CD14-positive monocyte (primary cell): ENCODE measurements around the gene OR5B17. TPM values are rescaled to one million over a fixed set of nuclear protein-coding genes. Genes with fewer than 3 reads are reported as not detected.

Experiments
- DNase-seq, 3 donors: peaks; one replicate each; pipeline ENCODE4 v3.0.0-alpha.2; 2011 to 2022
- H2AFZ ChIP-seq: 2 replicates; pipeline ENCODE4 v1.6.0; 2012; ENCODE audit warnings: mild to moderate bottlenecking, low read depth, low read length, inconsistent platforms; ENCODE audit not compliant: insufficient read depth, poor library complexity, severe bottlenecking
- H3K27ac ChIP-seq, 2 donors: 1 replicate in 1 of 2; 2 replicates in 1 of 2; pipeline ENCODE4 v1.5.1; 2012 to 2013; ENCODE audit warnings: low read length in 2 of 2, control low read depth in 1 of 2, inconsistent platforms in 1 of 2, low read depth in 1 of 2, mild to moderate bottlenecking in 1 of 2
- H3K27me3 ChIP-seq, 2 donors: one replicate each; pipeline versions ENCODE4 v1.6.0 to v1.6.1; 2011 to 2013; ENCODE audit warnings: low read length in 2 of 2; ENCODE audit not compliant: control insufficient read depth in 2 of 2, insufficient read depth in 2 of 2
- H3K36me3 ChIP-seq, 2 donors: replicated peaks in 1 of 2; 1 replicate in 1 of 2; 2 replicates in 1 of 2; pipeline versions ENCODE4 v1.5.1 to v1.6.1; 2012 to 2013; ENCODE audit warnings: low read length in 2 of 2, control low read depth in 1 of 2, inconsistent platforms in 1 of 2, mild to moderate bottlenecking in 1 of 2; ENCODE audit not compliant: insufficient read depth in 2 of 2, control insufficient read depth in 1 of 2
- H3K4me1 ChIP-seq, 2 donors: 1 replicate in 1 of 2; 2 replicates in 1 of 2; pipeline versions ENCODE4 v1.5.1 to v1.6.1; 2012 to 2013; ENCODE audit warnings: low read length in 2 of 2, control low read depth in 1 of 2, inconsistent platforms in 1 of 2, mild to moderate bottlenecking in 1 of 2, moderate library complexity in 1 of 2; ENCODE audit not compliant: insufficient read depth in 2 of 2, control insufficient read depth in 1 of 2
- H3K4me2 ChIP-seq: replicated peaks from 2 replicates; pipeline ENCODE3; 2012; ENCODE audit warnings: low read length, moderate library complexity, mild to moderate bottlenecking; ENCODE audit not compliant: poor library complexity, severe bottlenecking; ENCODE audit errors: extremely low read depth
- H3K4me3 ChIP-seq, 3 experiments: fragments of 200-600 bp in 1 of 3; sonication (generic) in 1 of 3; replicated peaks in 1 of 3; 1 replicate in 2 of 3; 2 replicates in 1 of 3; pipeline ENCODE4 v1.5.1; 2011 to 2013; ENCODE audit warnings: low read length in 3 of 3, mild to moderate bottlenecking in 3 of 3, control low read depth in 2 of 3, low read depth in 2 of 3, inconsistent platforms in 1 of 3, moderate library complexity in 1 of 3
- H3K79me2 ChIP-seq: 2 replicates; pipeline ENCODE4 v1.6.0; 2012; ENCODE audit warnings: mild to moderate bottlenecking, control low read depth, inconsistent platforms, low read length, moderate library complexity; ENCODE audit not compliant: insufficient read depth
- H3K9ac ChIP-seq: 2 replicates; pipeline ENCODE4 v1.6.0; 2017; ENCODE audit warnings: low read length, mild to moderate bottlenecking; ENCODE audit not compliant: insufficient read depth, poor library complexity, severe bottlenecking
- H3K9me3 ChIP-seq, 2 donors: replicated peaks in 1 of 2; 1 replicate in 1 of 2; 2 replicates in 1 of 2; pipeline versions ENCODE4 v1.5.1 to v1.6.1; 2012 to 2013; ENCODE audit warnings: low read length in 2 of 2, control low read depth in 1 of 2; ENCODE audit not compliant: control insufficient read depth in 1 of 2, insufficient read depth in 1 of 2
- H4K20me1 ChIP-seq: 2 replicates; pipeline ENCODE4 v1.6.0; 2012; ENCODE audit warnings: mild to moderate bottlenecking, low read length, control low read depth, moderate library complexity; ENCODE audit not compliant: insufficient read depth
- H3K27ac Mint-ChIP-seq, 7 donors: one replicate each; pipeline ENCODE4 v1.8.0; 2020; ENCODE audit warnings: mild to moderate bottlenecking in 7 of 7, mixed read lengths in 7 of 7, moderate library complexity in 6 of 7, inconsistent platforms in 2 of 7
- H3K27me3 Mint-ChIP-seq, 3 donors: one replicate each; pipeline ENCODE4 v1.8.0; 2021 to 2022; ENCODE audit warnings: low read depth in 3 of 3, mild to moderate bottlenecking in 3 of 3, mixed read lengths in 3 of 3, moderate library complexity in 3 of 3, inconsistent platforms in 1 of 3
- H3K36me3 Mint-ChIP-seq, 2 donors: one replicate each; pipeline ENCODE4 v1.8.0; 2020; ENCODE audit warnings: mixed read lengths in 2 of 2, inconsistent platforms in 1 of 2, mild to moderate bottlenecking in 1 of 2
- H3K4me1 Mint-ChIP-seq: one replicate; pipeline ENCODE4 v1.8.0; 2020; ENCODE audit warnings: mild to moderate bottlenecking, mixed read lengths
- H3K4me3 Mint-ChIP-seq, 2 donors: one replicate each; pipeline ENCODE4 v1.8.0; 2020; ENCODE audit warnings: mild to moderate bottlenecking in 2 of 2, mixed read lengths in 2 of 2, moderate library complexity in 1 of 2
- H3K9me3 Mint-ChIP-seq, 7 donors: one replicate each; pipeline ENCODE4 v1.8.0; 2020 to 2022; ENCODE audit warnings: mixed read lengths in 7 of 7, mild to moderate bottlenecking in 6 of 7, moderate library complexity in 6 of 7, inconsistent platforms in 2 of 7
- WGBS: methylation state at CpG from one replicate; pipeline ENCODE4 v1.1.5; 2013; ENCODE audit warnings: missing lambda C conversion rate; ENCODE audit not compliant: insufficient coverage; 5-methylcytosine and 5-hydroxymethylcytosine counted together
- intact Hi-C, 2 donors: fragments of 100-400 bp; cut with micrococcal nuclease; formaldehyde crosslinking; loops; one replicate each; pipeline versions ENCODE4 v1.15.0 to v1.15.1; 2023
- polyA plus RNA-seq, 3 donors: library from polyadenylated mRNA; depleted of rRNA in 1 of 3; unstranded in 2 of 3; stranded (reverse) in 1 of 3; fragments of 300-500 nt in 2 of 3; fragments of >200 nt in 1 of 3; fragmentation: Illumina TruSeq in 2 of 3; gene quantifications; 1 replicate in 2 of 3; 2 replicates in 1 of 3; pipeline ENCODE4 v1.2.3, GENCODE V29; 2012 to 2021
- TF ChIP-seq, protein P1 (sequence below): fragments of 200-600 bp; IDR thresholded peaks from one replicate; pipeline ENCODE4 v1.8.0; 2022; ENCODE audit warnings: antibody characterized with exemption, mild to moderate bottlenecking

The OR5B17 gene
- polyA plus RNA-seq, 3 donors = not detected

- no peak overlapping the region for H3K4me3 Mint-ChIP-seq
- Histone ChIP-seq H3K27me3 (no peaks in the 10 kb centered on the region), H3K79me2 (no peaks in the 10 kb centered on the region), H4K20me1 (no peaks in the 10 kb centered on the region), H3K9ac (no peak overlapping the region), H2AFZ (no peak overlapping the region), H3K9me3 (no peaks in the 10 kb centered on the region), H3K27ac (no peak overlapping the region), H3K36me3 (no peaks in the 10 kb centered on the region), H3K4me1 (no peaks in the 10 kb centered on the region), H3K4me3 (no peak overlapping the region), H3K4me2 (no peak overlapping the region)
- no CpG with 5 or more reads among the region's 2 CpGs for WGBS
- TF ChIP-seq, protein P1, sequence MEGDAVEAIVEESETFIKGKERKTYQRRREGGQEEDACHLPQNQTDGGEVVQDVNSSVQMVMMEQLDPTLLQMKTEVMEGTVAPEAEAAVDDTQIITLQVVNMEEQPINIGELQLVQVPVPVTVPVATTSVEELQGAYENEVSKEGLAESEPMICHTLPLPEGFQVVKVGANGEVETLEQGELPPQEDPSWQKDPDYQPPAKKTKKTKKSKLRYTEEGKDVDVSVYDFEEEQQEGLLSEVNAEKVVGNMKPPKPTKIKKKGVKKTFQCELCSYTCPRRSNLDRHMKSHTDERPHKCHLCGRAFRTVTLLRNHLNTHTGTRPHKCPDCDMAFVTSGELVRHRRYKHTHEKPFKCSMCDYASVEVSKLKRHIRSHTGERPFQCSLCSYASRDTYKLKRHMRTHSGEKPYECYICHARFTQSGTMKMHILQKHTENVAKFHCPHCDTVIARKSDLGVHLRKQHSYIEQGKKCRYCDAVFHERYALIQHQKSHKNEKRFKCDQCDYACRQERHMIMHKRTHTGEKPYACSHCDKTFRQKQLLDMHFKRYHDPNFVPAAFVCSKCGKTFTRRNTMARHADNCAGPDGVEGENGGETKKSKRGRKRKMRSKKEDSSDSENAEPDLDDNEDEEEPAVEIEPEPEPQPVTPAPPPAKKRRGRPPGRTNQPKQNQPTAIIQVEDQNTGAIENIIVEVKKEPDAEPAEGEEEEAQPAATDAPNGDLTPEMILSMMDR = no peak
- no peaks in the 10 kb centered on the region for H3K4me1 Mint-ChIP-seq
- intact Hi-C loops = no loop called here
- peaks cover 0 to 2% (median 0%) of the 10 kb centered on the region in 3 donors for H3K27me3 Mint-ChIP-seq
- DNase-seq = no peak
- H3K9me3 Mint-ChIP-seq = peaks cover 0 to 7% (median under 1%) of the 10 kb centered on the region in 7 donors
- no peaks in the 10 kb centered on the region for H3K36me3 Mint-ChIP-seq
- H3K27ac Mint-ChIP-seq = no peak overlapping the region
Observed at GRCh38 chr11:58316142-58316541, 42.7 kb downstream of the OR5B17 start.

Other genes starting within 250 kb of the OR5B17 start
- not detected for gene OR9I1, start 233.5 kb downstream of the OR5B17 start, polyA plus RNA-seq
- gene OR9Q2, start 170.0 kb downstream of the OR5B17 start, polyA plus RNA-seq = not detected
- gene OR1S2, start 154.9 kb downstream of the OR5B17 start, polyA plus RNA-seq = not detected
- gene OR1S1, start 146.3 kb downstream of the OR5B17 start, polyA plus RNA-seq = not detected
- gene OR10Q1, start 130.2 kb downstream of the OR5B17 start, polyA plus RNA-seq = not detected
- gene OR10W1, start 90.8 kb downstream of the OR5B17 start, polyA plus RNA-seq = not detected
- not detected for gene OR5B3, start 47.8 kb upstream of the OR5B17 start, polyA plus RNA-seq
- not detected for gene OR5B2, start 69.1 kb upstream of the OR5B17 start, polyA plus RNA-seq
- gene OR5B12, start 83.2 kb upstream of the OR5B17 start, polyA plus RNA-seq = not detected
- under 1 TPM in 1 of 3 donors, not detected in 2; 0.12 TPM for gene OR5B21, start 149.0 kb upstream of the OR5B17 start, polyA plus RNA-seq
- gene LPXN, start 216.8 kb upstream of the OR5B17 start, polyA plus RNA-seq = 100 to 1,000 TPM in 2 of 3 donors, 10 to 100 TPM in 1; 81.3 to 133 (median 101) TPM
- 10 to 100 TPM in 1 of 3 donors, 1 to 10 TPM in 2; 8.0 to 15.8 (median 8.3) TPM for gene ZFP91, start 220.0 kb upstream of the OR5B17 start, polyA plus RNA-seq